ENCODE data around the gene PPIL1.

- TF ChIP-seq ATF1 (CRISPR knock-in tag; IDR thresholded peaks at IDR 0.05) (no peak), USF1 (CRISPR knock-in tag; IDR thresholded peaks at IDR 0.05) (no peak), ZNF138 (CRISPR knock-in tag; conservative IDR thresholded peaks at IDR 0.05) (no peak), AR (CRISPR knock-in tag; IDR thresholded peaks at IDR 0.05) (no peak), CTCF (IDR thresholded peaks at IDR 0.05) (no peak)
Observed at GRCh38 chr6:36827261-36828079, 47.1 kb downstream of the PPIL1 start.
